ENCODE results near the gene THAP6. TPM values are rescaled to one million over a fixed set of nuclear protein-coding genes. Genes with fewer than 3 reads are reported as not detected.

The THAP6 gene, protein sequence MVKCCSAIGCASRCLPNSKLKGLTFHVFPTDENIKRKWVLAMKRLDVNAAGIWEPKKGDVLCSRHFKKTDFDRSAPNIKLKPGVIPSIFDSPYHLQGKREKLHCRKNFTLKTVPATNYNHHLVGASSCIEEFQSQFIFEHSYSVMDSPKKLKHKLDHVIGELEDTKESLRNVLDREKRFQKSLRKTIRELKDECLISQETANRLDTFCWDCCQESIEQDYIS
- polyA plus RNA-seq (2013): 6.4 and 7.5 TPM in 2 replicates

DNA sequence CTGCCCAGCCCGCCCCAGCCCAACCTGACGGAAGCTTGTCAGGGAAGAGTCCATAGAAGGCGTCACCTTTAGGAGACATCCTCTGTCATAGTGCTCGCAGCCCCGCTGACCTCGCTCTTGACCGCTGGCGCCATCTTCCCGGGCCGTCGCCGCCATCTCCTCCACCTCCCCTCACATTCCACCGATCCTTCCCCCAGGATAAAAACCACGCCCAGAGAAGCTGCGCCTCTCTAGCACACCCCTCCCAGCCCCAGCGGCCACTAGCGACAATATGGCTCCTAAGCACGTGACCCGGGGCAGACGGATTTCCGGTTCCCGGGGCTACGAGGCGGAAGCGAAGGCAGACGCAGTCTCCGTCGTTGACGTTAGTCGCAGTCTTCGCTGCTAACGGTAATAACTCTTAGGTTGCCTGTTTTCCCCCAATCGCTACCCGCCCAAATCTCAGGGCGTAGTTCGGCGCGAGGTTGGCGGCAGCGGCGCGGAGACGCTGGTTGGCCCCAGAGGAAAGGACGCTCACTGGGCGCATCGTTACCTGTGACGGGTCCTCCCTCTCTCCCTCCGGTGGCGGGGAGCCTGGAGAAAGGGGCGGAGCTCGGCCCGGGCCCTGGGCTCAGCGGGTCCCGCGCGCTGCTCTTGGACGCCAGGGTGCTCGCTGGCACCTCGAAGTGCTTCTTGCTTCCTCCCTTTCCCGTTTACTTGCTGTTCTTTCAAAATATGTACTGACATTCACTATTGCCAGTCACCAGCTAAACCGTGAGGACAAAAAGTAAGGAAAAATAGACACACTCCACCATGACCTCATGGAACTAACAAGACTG lies at the start of gene THAP6, which contains the start of gene RCHY1:
THAP6 (plus strand) TSS at position 343 of the 818 bp plus-strand sequence. CDS start 980 bp downstream, outside the sequence.
RCHY1 (minus strand) TSS at position 273 of the 818 bp plus-strand sequence; CDS start at position 156, 117 bp downstream.
- H3K4ac ChIP-seq (ENCODE audit: low read depth, low read length): peak within 1 kb of the TSS; percentile 71
- peak within 1 kb of the TSS; percentile 89 for H3K4me2 ChIP-seq (ENCODE audit: low read length)
- H3K27ac ChIP-seq (ENCODE audit: low read depth, low read length): peak within 1 kb of the TSS; percentile 76
- peak within 1 kb of the TSS; percentile 88 for H3K9ac ChIP-seq (ENCODE audit: low read length)
- H4K8ac ChIP-seq (ENCODE audit: low read depth, low read length): peak within 1 kb of the TSS; percentile 94
- peak within 1 kb of the TSS; percentile 93 for H4K12ac ChIP-seq (ENCODE audit: low read depth, low read length)
- peak within 1 kb of the TSS; percentile 76 for H2BK5ac ChIP-seq (ENCODE audit: low read depth, low read length, poor library complexity)
- no peak within 1 kb of the TSS for H2AK5ac ChIP-seq (ENCODE audit: low read length)
- no peak within 1 kb of the TSS for H3K23ac ChIP-seq (ENCODE audit: low read length)
- H2BK12ac ChIP-seq (ENCODE audit: low read length): peak within 1 kb of the TSS; percentile 37
- peak within 1 kb of the TSS; percentile 88 for H4K91ac ChIP-seq (ENCODE audit: low read depth, low read length)
- DNase-seq: peak; percentile 93 to 97
- H3K79me2 ChIP-seq (ENCODE audit: control insufficient read depth, insufficient read depth, low read length, poor library complexity): peaks cover 9% of the 10 kb centered on the region
- H3K18ac ChIP-seq (ENCODE audit: low read length): peak within 1 kb of the TSS; percentile 94
- no peaks in the 10 kb centered on the region for H3K9me3 ChIP-seq (ENCODE audit: insufficient read depth, low read depth, low read length)
- peak within 1 kb of the TSS; percentile 97 for H3K4me3 ChIP-seq (ENCODE audit: low read depth, low read length)
- H3K4me1 ChIP-seq (ENCODE audit: control insufficient read depth in 1 of 2, insufficient read depth in 2 of 2, low read length in 2 of 2): peaks cover 0 to 5% of the 10 kb centered on the region in 2 experiments
- peaks cover 10% of the 10 kb centered on the region for H3K79me1 ChIP-seq (ENCODE audit: low read length)
- peak within 1 kb of the TSS; percentile 82 for H2BK120ac ChIP-seq (ENCODE audit: insufficient read depth, low read length, poor library complexity)
- WGBS (ENCODE audit: extremely low coverage, insufficient coverage, insufficient read length): no CpG with 5 or more reads among the region's 61 CpGs
- H3K27me3 ChIP-seq (ENCODE audit: insufficient read depth, low read length): no peaks in the 10 kb centered on the region
- peaks cover 4 to 5% of the 10 kb centered on the region in 2 experiments for H3K36me3 ChIP-seq (ENCODE audit: control insufficient read depth in 1 of 2, insufficient read depth in 2 of 2, low read length in 2 of 2)
- H2AFZ ChIP-seq (ENCODE audit: insufficient read depth, low read length, poor library complexity): peak within 1 kb of the TSS; percentile 89
- peak within 1 kb of the TSS; percentile 85 for H3K14ac ChIP-seq (ENCODE audit: low read length)

DNA sequence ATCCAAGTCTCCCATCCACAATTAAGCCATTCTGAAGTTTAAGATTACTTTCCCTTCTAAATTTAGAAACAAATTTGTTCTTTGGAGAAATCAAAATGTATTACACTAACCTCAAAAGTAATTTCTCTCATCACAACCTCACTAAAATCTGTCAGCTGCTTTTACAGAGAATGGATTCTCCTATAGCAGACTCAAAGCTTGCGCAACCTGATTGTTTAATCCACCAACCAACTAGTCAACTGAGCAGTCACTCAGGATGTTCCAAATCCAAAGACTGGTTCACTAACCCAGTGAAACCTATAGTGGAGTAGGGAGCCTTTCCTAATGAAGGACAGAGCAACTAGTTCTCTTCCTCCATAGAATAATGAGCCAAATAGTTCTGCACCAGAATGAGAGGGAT lies 44.4 kb upstream of the THAP6 start:
- Histone ChIP-seq H3K23ac (ENCODE audit: low read length) (no peak overlapping the region), H3K4me2 (ENCODE audit: low read length) (no peak overlapping the region), H2AFZ (ENCODE audit: insufficient read depth, low read length, poor library complexity) (no peak overlapping the region), H3K4me1 (ENCODE audit: control insufficient read depth in 1 of 2, insufficient read depth in 2 of 2, low read length in 2 of 2) (no peaks in the 10 kb centered on the region), H3K18ac (ENCODE audit: low read length) (no peak overlapping the region), H4K12ac (ENCODE audit: low read depth, low read length) (no peak overlapping the region), H3K14ac (ENCODE audit: low read length) (no peak overlapping the region), H2AK5ac (ENCODE audit: low read length) (no peak overlapping the region), H2BK5ac (ENCODE audit: low read depth, low read length, poor library complexity) (no peak overlapping the region), H3K27me3 (ENCODE audit: insufficient read depth, low read length) (no peaks in the 10 kb centered on the region), H3K79me2 (ENCODE audit: control insufficient read depth, insufficient read depth, low read length, poor library complexity) (no peaks in the 10 kb centered on the region), H4K8ac (ENCODE audit: low read depth, low read length) (no peak overlapping the region), H3K36me3 (ENCODE audit: control insufficient read depth in 1 of 2, insufficient read depth in 2 of 2, low read length in 2 of 2) (no peaks in the 10 kb centered on the region), H2BK120ac (ENCODE audit: insufficient read depth, low read length, poor library complexity) (no peak overlapping the region), H3K4ac (ENCODE audit: low read depth, low read length) (no peak overlapping the region), H3K9ac (ENCODE audit: low read length) (no peak overlapping the region), H3K9me3 (ENCODE audit: insufficient read depth, low read depth, low read length) (no peaks in the 10 kb centered on the region), H3K79me1 (ENCODE audit: low read length) (no peaks in the 10 kb centered on the region), H4K91ac (ENCODE audit: low read depth, low read length) (no peak overlapping the region), H2BK12ac (ENCODE audit: low read length) (no peak overlapping the region), H3K4me3 (ENCODE audit: low read depth, low read length) (no peak overlapping the region), H3K27ac (ENCODE audit: low read depth, low read length) (no peak overlapping the region)
- DNase-seq: no peak
- WGBS (ENCODE audit: extremely low coverage, insufficient coverage, insufficient read length): no CpG with 5 or more reads among the region's 1 CpG

DNA sequence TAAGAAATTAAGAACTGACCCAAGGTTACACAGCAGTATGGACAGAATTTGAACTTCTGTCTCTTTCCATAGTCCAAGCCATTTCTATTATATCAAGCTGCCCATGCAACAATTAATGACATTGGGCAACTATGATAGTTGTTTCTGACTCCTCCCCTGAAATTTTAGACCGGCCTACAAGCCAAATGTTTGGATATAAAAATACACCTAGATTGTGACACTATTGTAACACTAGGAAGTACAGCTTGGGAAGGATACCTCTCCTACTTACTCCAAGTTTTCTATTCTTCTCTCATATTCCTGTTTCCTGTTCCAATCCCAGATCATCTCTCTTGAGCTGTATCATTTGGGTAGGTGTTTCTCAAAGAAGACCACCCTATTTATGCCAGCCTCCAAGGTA lies 43.5 kb upstream of the THAP6 start:
- H2BK120ac ChIP-seq (ENCODE audit: insufficient read depth, low read length, poor library complexity): no peak overlapping the region
- no peak overlapping the region for H3K18ac ChIP-seq (ENCODE audit: low read length)
- H4K91ac ChIP-seq (ENCODE audit: low read depth, low read length): no peak overlapping the region
- H2BK5ac ChIP-seq (ENCODE audit: low read depth, low read length, poor library complexity): no peak overlapping the region
- H3K9ac ChIP-seq (ENCODE audit: low read length): no peak overlapping the region
- no peak overlapping the region for H4K12ac ChIP-seq (ENCODE audit: low read depth, low read length)
- H3K14ac ChIP-seq (ENCODE audit: low read length): no peak overlapping the region
- no peak overlapping the region for H3K27ac ChIP-seq (ENCODE audit: low read depth, low read length)
- H3K79me2 ChIP-seq (ENCODE audit: control insufficient read depth, insufficient read depth, low read length, poor library complexity): no peaks in the 10 kb centered on the region
- H3K79me1 ChIP-seq (ENCODE audit: low read length): no peaks in the 10 kb centered on the region
- no peaks in the 10 kb centered on the region for H3K4me1 ChIP-seq (ENCODE audit: control insufficient read depth in 1 of 2, insufficient read depth in 2 of 2, low read length in 2 of 2)
- H2AK5ac ChIP-seq (ENCODE audit: low read length): no peak overlapping the region
- H3K4ac ChIP-seq (ENCODE audit: low read depth, low read length): no peak overlapping the region
- no peak for DNase-seq
- no peaks in the 10 kb centered on the region for H3K9me3 ChIP-seq (ENCODE audit: insufficient read depth, low read depth, low read length)
- H3K4me3 ChIP-seq (ENCODE audit: low read depth, low read length): no peak overlapping the region
- no peak overlapping the region for H2AFZ ChIP-seq (ENCODE audit: insufficient read depth, low read length, poor library complexity)
- no peak overlapping the region for H4K8ac ChIP-seq (ENCODE audit: low read depth, low read length)
- H3K23ac ChIP-seq (ENCODE audit: low read length): no peak overlapping the region
- no peak overlapping the region for H3K4me2 ChIP-seq (ENCODE audit: low read length)
- no CpG with 5 or more reads among the region's 1 CpG for WGBS (ENCODE audit: extremely low coverage, insufficient coverage, insufficient read length)
- no peaks in the 10 kb centered on the region for H3K36me3 ChIP-seq (ENCODE audit: control insufficient read depth in 1 of 2, insufficient read depth in 2 of 2, low read length in 2 of 2)
- no peak overlapping the region for H2BK12ac ChIP-seq (ENCODE audit: low read length)
- no peaks in the 10 kb centered on the region for H3K27me3 ChIP-seq (ENCODE audit: insufficient read depth, low read length)

DNA sequence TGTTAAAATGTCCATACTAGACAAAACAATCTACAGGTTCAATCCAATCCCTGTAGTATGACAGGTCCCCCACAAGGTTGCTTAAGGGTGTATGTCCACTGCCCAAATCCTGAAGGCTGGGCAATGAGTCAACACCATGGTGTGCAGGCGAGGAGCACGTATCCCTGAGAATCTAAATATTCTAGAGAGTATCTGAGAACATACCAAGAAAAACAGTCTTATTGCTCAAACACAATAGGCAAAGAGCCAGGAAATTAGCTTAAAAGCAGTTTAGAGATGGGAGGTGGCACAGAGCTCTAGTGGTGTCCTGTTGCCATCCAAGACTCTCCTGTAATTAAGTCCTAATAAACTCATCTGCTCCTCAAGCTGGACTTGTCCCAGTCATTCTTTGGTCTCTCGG lies 37.1 kb upstream of the THAP6 start:
- Histone ChIP-seq H3K79me2 (ENCODE audit: control insufficient read depth, insufficient read depth, low read length, poor library complexity) (no peaks in the 10 kb centered on the region), H2AFZ (ENCODE audit: insufficient read depth, low read length, poor library complexity) (no peak overlapping the region), H3K4ac (ENCODE audit: low read depth, low read length) (no peak overlapping the region), H3K4me2 (ENCODE audit: low read length) (no peak overlapping the region), H3K9ac (ENCODE audit: low read length) (no peak overlapping the region), H4K91ac (ENCODE audit: low read depth, low read length) (no peak overlapping the region), H3K36me3 (ENCODE audit: control insufficient read depth in 1 of 2, insufficient read depth in 2 of 2, low read length in 2 of 2) (peaks cover 3% of the 10 kb centered on the region in 2 experiments), H3K14ac (ENCODE audit: low read length) (no peak overlapping the region), H3K79me1 (ENCODE audit: low read length) (no peaks in the 10 kb centered on the region), H2BK120ac (ENCODE audit: insufficient read depth, low read length, poor library complexity) (no peak overlapping the region), H3K9me3 (ENCODE audit: insufficient read depth, low read depth, low read length) (no peaks in the 10 kb centered on the region), H2BK12ac (ENCODE audit: low read length) (no peak overlapping the region), H3K4me3 (ENCODE audit: low read depth, low read length) (no peak overlapping the region), H3K4me1 (ENCODE audit: control insufficient read depth in 1 of 2, insufficient read depth in 2 of 2, low read length in 2 of 2) (no peaks in the 10 kb centered on the region), H2BK5ac (ENCODE audit: low read depth, low read length, poor library complexity) (no peak overlapping the region), H3K27me3 (ENCODE audit: insufficient read depth, low read length) (no peaks in the 10 kb centered on the region), H4K8ac (ENCODE audit: low read depth, low read length) (no peak overlapping the region), H3K23ac (ENCODE audit: low read length) (no peak overlapping the region), H3K18ac (ENCODE audit: low read length) (no peak overlapping the region), H2AK5ac (ENCODE audit: low read length) (no peak overlapping the region), H3K27ac (ENCODE audit: low read depth, low read length) (no peak overlapping the region), H4K12ac (ENCODE audit: low read depth, low read length) (no peak overlapping the region)
- WGBS (ENCODE audit: extremely low coverage, insufficient coverage, insufficient read length): no CpG with 5 or more reads among the region's 3 CpGs
- DNase-seq: no peak
